ENCODE results near the gene FAM8A1. TPM values are rescaled to one million over a fixed set of nuclear protein-coding genes. Genes with fewer than 3 reads are reported as not detected.

The FAM8A1 gene
- total and polyA plus RNA-seq, 9 of the 15 experiments (the other 6 are each of a cell fraction or from before 2014, with no cell fraction given): 4.9 to 23.6 (median 14.2) TPM

GRCh38 chr6:17599877-17600526 lies at the start of gene FAM8A1 (continued):
- TF ChIP-seq PRDM10 (IDR thresholded peaks at IDR 0.05; ENCODE audit: partially characterized antibody) (no peak), USF1 (CRISPR knock-in tag; IDR thresholded peaks at IDR 0.05) (no peak), JUND (IDR thresholded peaks at IDR 0.05; ENCODE audit: borderline replicate concordance, low read depth, low read length) (peak; percentile 76; the same call in 1 of the 2 replicates), JUND (tag; IDR thresholded peaks at IDR 0.05; ENCODE audit: borderline replicate concordance, low read depth, low read length) (no peak; the same call in 2 of the 3 replicates), ILK (tag; IDR thresholded peaks at IDR 0.05; ENCODE audit: borderline replicate concordance, low read depth) (no peak), HMGXB4 (CRISPR knock-in tag; IDR thresholded peaks at IDR 0.05) (no peak; the same call in 1 of the 2 replicates), THRA (IDR thresholded peaks at IDR 0.05) (no peak), PTBP1 (IDR thresholded peaks at IDR 0.05; ENCODE audit: low read depth, low read length) (no peak), ZNF586 (CRISPR knock-in tag; conservative IDR thresholded peaks at IDR 0.05) (no peak), MCM3 (IDR thresholded peaks at IDR 0.05) (no peak), ZNF280B (CRISPR knock-in tag; IDR thresholded peaks at IDR 0.05) (no peak), MBD1 (CRISPR knock-in tag; IDR thresholded peaks at IDR 0.05) (0 out of 2 replicates have a peak, but pooled peaks have one; percentile 43)

All from K562 (cell line).